Measurements from ENCODE around the gene FADS2. TPM values are rescaled to one million over a fixed set of nuclear protein-coding genes. Genes with fewer than 3 reads are reported as not detected.

Gene FADS2
- total RNA-seq, 2 donors from 2014 or later, result 2.0 to 4.4 TPM

- Histone ChIP-seq H3K9me3 (no peaks in the 10 kb centered on the region), H3K27ac (no peak overlapping the region), H3K4me3 (no peak overlapping the region), H3K4me1 (no peaks in the 10 kb centered on the region), H3K27me3 (no peaks in the 10 kb centered on the region), H3K36me3 (replicated peaks in 1 of 2; ENCODE audit: insufficient read depth in 1 of 2, low read depth in 2 of 2) (no peaks in the 10 kb centered on the region)
- peak in 1 of 4 donors; percentile 59 for DNase-seq
- no peak for ATAC-seq
- intact Hi-C loops (cut with DNase I), result no loop called here
- TF ChIP-seq CTCF (IDR thresholded peaks at IDR 0.05) (no peak), POLR2A (IDR thresholded peaks at IDR 0.05) (no peak)
- WGBS, 2 donors, result 57 to 86% methylated on average over 7 of the region's 10 CpGs
Observed at GRCh38 chr11:61908730-61909316, 80.7 kb downstream of the FADS2 start.

GRCh38 chr11:61910187-61911127 lies 82.4 kb downstream of the FADS2 start:
- Histone ChIP-seq H3K36me3 (replicated peaks in 1 of 2; ENCODE audit: insufficient read depth in 1 of 2, low read depth in 2 of 2) (no peaks in the 10 kb centered on the region), H3K27ac (peak overlapping the region in 1 of 4 donors; percentile 6), H3K27me3 (no peaks in the 10 kb centered on the region), H3K9me3 (no peaks in the 10 kb centered on the region), H3K4me1 (no peaks in the 10 kb centered on the region), H3K4me3 (no peak overlapping the region)
- TF ChIP-seq CTCF (IDR thresholded peaks at IDR 0.05), result no peak
- TF ChIP-seq POLR2A (IDR thresholded peaks at IDR 0.05), result no peak
- intact Hi-C loops (cut with DNase I), result no loop called here
- peak in 2 of 4 donors; percentile 10 to 18 for DNase-seq
- no peak for ATAC-seq
- WGBS, 2 donors, result 88 to 91% methylated on average over 12 of the region's 13 CpGs

- no peak for ATAC-seq
- WGBS, 2 donors, result 74 to 83% methylated on average over 1 to 7 of the region's 7 CpGs
- no peak overlapping the region for H3K4me3 ChIP-seq
- H3K27me3 ChIP-seq, result no peaks in the 10 kb centered on the region
- peak overlapping the region in 1 of 4 donors; percentile 6 for H3K27ac ChIP-seq
- TF ChIP-seq POLR2A (IDR thresholded peaks at IDR 0.05) (no peak), CTCF (IDR thresholded peaks at IDR 0.05) (no peak)
- DNase-seq, result peak in 1 of 4 donors; percentile 9
- no peaks in the 10 kb centered on the region for H3K9me3 ChIP-seq
- no peaks in the 10 kb centered on the region for H3K4me1 ChIP-seq
- no peaks in the 10 kb centered on the region for H3K36me3 ChIP-seq (replicated peaks in 1 of 2; ENCODE audit: insufficient read depth in 1 of 2, low read depth in 2 of 2)
- intact Hi-C loops (cut with DNase I), result no loop called here
Observed at GRCh38 chr11:61911128-61911700, 83.1 kb downstream of the FADS2 start.

- Histone ChIP-seq H3K27me3 (no peaks in the 10 kb centered on the region), H3K4me1 (no peaks in the 10 kb centered on the region), H3K27ac (peak overlapping the region in 1 of 4 donors; percentile 1), H3K36me3 (replicated peaks in 1 of 2; ENCODE audit: insufficient read depth in 1 of 2, low read depth in 2 of 2) (no peaks in the 10 kb centered on the region), H3K4me3 (no peak overlapping the region), H3K9me3 (no peaks in the 10 kb centered on the region)
- no peak for TF ChIP-seq POLR2A (IDR thresholded peaks at IDR 0.05)
- no peak for TF ChIP-seq CTCF (IDR thresholded peaks at IDR 0.05)
- intact Hi-C loops (cut with DNase I), result no loop called here
- ATAC-seq, result no peak
- DNase-seq, result peak in 1 of 4 donors; percentile 9
- 65 to 75% methylated on average over 2 to 17 of the region's 17 CpGs for WGBS, 2 donors
Observed at GRCh38 chr11:61911701-61912529, 83.8 kb downstream of the FADS2 start.
